ENCODE data around the gene ATP6V0D1. TPM values are rescaled to one million over a fixed set of nuclear protein-coding genes. Genes with fewer than 3 reads are reported as not detected.
A peak's percentile ranks its signal among the peaks of the same experiment; 100 is the strongest.

The ATP6V0D1 gene
- polyA plus RNA-seq, 1 donor = 93.1 TPM

- Histone ChIP-seq H3K27me3 (ENCODE audit: control insufficient read depth, insufficient read depth, low read length) (no peaks in the 10 kb centered on the region), H3K27ac (ENCODE audit: low read length) (peak overlapping the region; percentile 86), H3K4me3 (ENCODE audit: low read length) (no peak overlapping the region), H3K9me3 (ENCODE audit: control insufficient read depth, low read depth, low read length) (no peaks in the 10 kb centered on the region), H3K4me1 (ENCODE audit: control insufficient read depth, insufficient read depth, low read length) (peaks cover 64% of the 10 kb centered on the region), H3K36me3 (ENCODE audit: control insufficient read depth, insufficient read depth, low read length) (peaks cover 15% of the 10 kb centered on the region)
- WGBS (ENCODE audit: insufficient coverage, low lambda C conversion rate) = 20% methylated on average over 1 of the region's 5 CpGs
- DNase-seq = no peak
Measured at GRCh38 chr16:67462279-67462655, 18.7 kb downstream of the ATP6V0D1 start.

- no peaks in the 10 kb centered on the region for H3K9me3 ChIP-seq (ENCODE audit: control insufficient read depth, low read depth, low read length)
- H3K36me3 ChIP-seq (ENCODE audit: control insufficient read depth, insufficient read depth, low read length) = peaks cover 16% of the 10 kb centered on the region
- H3K27me3 ChIP-seq (ENCODE audit: control insufficient read depth, insufficient read depth, low read length) = no peaks in the 10 kb centered on the region
- DNase-seq = peak; percentile 89 to 95
- peaks cover 64% of the 10 kb centered on the region for H3K4me1 ChIP-seq (ENCODE audit: control insufficient read depth, insufficient read depth, low read length)
- H3K27ac ChIP-seq (ENCODE audit: low read length) = peak overlapping the region; percentile 86
- no CpG with 5 or more reads among the region's 8 CpGs for WGBS (ENCODE audit: insufficient coverage, low lambda C conversion rate)
- no peak overlapping the region for H3K4me3 ChIP-seq (ENCODE audit: low read length)
Measured at GRCh38 chr16:67461600-67462278, 19.2 kb downstream of the ATP6V0D1 start.

DNA sequence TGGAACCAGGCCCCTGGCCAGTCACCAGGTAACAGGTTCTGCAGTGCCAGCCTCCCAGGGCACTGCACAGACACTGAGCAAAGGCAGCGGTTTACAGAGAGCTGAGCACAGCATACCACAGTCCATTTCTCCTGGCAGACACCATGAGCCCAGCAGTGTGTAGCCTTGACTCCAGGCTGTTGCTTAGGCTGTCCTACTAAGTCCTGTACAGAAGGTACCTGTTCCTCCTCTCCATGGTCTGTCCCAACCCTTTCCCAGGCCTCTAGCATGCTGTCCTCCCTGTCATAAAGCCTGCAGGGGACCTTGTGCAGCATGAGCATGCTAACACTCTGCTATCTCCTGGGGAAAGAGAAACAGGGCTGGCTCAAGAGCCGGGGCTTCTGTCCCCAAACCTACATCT lies 20.0 kb downstream of the ATP6V0D1 start:
- no CpG with 5 or more reads among the region's 2 CpGs for WGBS (ENCODE audit: insufficient coverage, low lambda C conversion rate)
- H3K36me3 ChIP-seq (ENCODE audit: control insufficient read depth, insufficient read depth, low read length) = peaks cover 16% of the 10 kb centered on the region
- H3K27me3 ChIP-seq (ENCODE audit: control insufficient read depth, insufficient read depth, low read length) = no peaks in the 10 kb centered on the region
- no peak for DNase-seq
- H3K9me3 ChIP-seq (ENCODE audit: control insufficient read depth, low read depth, low read length) = no peaks in the 10 kb centered on the region
- peaks cover 64% of the 10 kb centered on the region for H3K4me1 ChIP-seq (ENCODE audit: control insufficient read depth, insufficient read depth, low read length)
- no peak overlapping the region for H3K4me3 ChIP-seq (ENCODE audit: low read length)
- peak overlapping the region; percentile 86 for H3K27ac ChIP-seq (ENCODE audit: low read length)

DNA sequence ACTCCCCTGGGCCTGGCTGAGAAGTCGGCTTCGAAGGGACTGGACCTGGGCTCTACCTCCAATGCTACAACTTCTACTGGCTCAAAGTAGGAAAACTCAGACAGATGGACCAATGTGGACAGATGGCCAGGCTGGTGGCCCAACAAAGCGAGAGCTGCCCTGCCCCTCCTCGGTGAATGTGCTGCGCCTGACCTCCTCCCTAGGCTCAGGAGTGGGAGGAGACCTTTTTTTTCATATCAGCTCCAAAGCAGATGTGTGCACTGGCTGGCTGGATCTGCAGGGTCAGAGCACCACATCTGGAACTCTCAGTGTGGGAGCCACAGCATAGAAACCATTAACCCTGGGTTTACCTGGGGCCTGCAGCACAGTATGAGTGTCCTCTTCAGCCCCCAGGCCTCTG lies 20.8 kb downstream of the ATP6V0D1 start:
- no peaks in the 10 kb centered on the region for H3K27me3 ChIP-seq (ENCODE audit: control insufficient read depth, insufficient read depth, low read length)
- H3K9me3 ChIP-seq (ENCODE audit: control insufficient read depth, low read depth, low read length) = no peaks in the 10 kb centered on the region
- peaks cover 16% of the 10 kb centered on the region for H3K36me3 ChIP-seq (ENCODE audit: control insufficient read depth, insufficient read depth, low read length)
- no peak overlapping the region for H3K27ac ChIP-seq (ENCODE audit: low read length)
- no peak for DNase-seq
- peaks cover 58% of the 10 kb centered on the region for H3K4me1 ChIP-seq (ENCODE audit: control insufficient read depth, insufficient read depth, low read length)
- H3K4me3 ChIP-seq (ENCODE audit: low read length) = no peak overlapping the region
- no CpG with 5 or more reads among the region's 5 CpGs for WGBS (ENCODE audit: insufficient coverage, low lambda C conversion rate)

GRCh38 chr16:67459861-67460150 lies 21.2 kb downstream of the ATP6V0D1 start:
- H3K4me3 ChIP-seq (ENCODE audit: low read length) = no peak overlapping the region
- no CpG with 5 or more reads among the region's 3 CpGs for WGBS (ENCODE audit: insufficient coverage, low lambda C conversion rate)
- H3K36me3 ChIP-seq (ENCODE audit: control insufficient read depth, insufficient read depth, low read length) = peaks cover 19% of the 10 kb centered on the region

DNA sequence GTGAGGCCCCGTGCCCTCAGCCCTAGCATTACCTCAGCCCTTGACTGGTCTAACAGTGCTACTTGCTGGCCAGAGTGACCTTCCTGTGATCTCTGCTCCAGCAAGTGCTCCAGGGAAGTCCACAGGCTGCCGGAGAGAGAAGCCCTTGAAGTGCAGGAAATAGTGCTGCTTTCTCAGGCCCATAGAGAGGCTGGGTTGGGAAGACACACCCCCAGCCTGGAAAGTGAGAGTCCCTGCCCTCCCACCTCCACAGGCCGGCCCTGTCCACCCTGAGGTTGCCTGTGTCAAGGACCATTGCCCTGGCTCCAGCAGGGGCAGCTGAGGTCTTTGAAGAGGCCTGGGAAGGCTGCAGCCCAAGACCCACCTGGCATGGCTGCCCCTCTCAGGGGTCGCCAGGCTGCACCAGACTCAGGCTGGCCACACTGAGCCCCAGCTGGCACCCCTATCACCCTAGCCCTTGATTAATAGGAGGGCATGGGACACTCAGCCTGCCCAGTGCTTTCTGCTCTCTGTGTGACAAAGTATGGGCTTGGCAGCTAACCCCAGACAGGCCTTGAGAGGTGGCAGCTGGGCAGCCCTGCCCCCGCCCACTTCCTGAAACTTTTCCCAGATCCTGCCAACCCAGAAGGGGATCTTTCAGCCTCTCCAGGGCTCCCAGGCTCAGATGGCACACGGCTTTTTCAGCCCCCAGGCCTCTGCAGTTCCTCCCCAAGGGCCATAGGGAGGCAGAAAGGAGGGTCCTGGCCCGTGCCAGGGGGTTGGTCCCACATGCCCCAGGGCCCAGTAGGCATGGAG lies 21.7 kb downstream of the ATP6V0D1 start:
- DNase-seq = no peak
- Histone ChIP-seq H3K36me3 (ENCODE audit: control insufficient read depth, insufficient read depth, low read length) (peaks cover 20% of the 10 kb centered on the region), H3K27ac (ENCODE audit: low read length) (peak overlapping the region; percentile 0), H3K9me3 (ENCODE audit: control insufficient read depth, low read depth, low read length) (no peaks in the 10 kb centered on the region), H3K4me1 (ENCODE audit: control insufficient read depth, insufficient read depth, low read length) (peaks cover 57% of the 10 kb centered on the region), H3K4me3 (ENCODE audit: low read length) (no peak overlapping the region), H3K27me3 (ENCODE audit: control insufficient read depth, insufficient read depth, low read length) (no peaks in the 10 kb centered on the region)
- WGBS (ENCODE audit: insufficient coverage, low lambda C conversion rate) = no CpG with 5 or more reads among the region's 7 CpGs

More at GRCh38 chr16:67459861-67460150, 21.2 kb downstream of the ATP6V0D1 start:
- Histone ChIP-seq H3K27ac (ENCODE audit: low read length) (peak overlapping the region; percentile 0), H3K4me1 (ENCODE audit: control insufficient read depth, insufficient read depth, low read length) (peaks cover 57% of the 10 kb centered on the region), H3K27me3 (ENCODE audit: control insufficient read depth, insufficient read depth, low read length) (no peaks in the 10 kb centered on the region), H3K9me3 (ENCODE audit: control insufficient read depth, low read depth, low read length) (no peaks in the 10 kb centered on the region)
- DNase-seq = no peak

GRCh38 chr16:67458121-67458641 lies 22.8 kb downstream of the ATP6V0D1 start:
- no peaks in the 10 kb centered on the region for H3K27me3 ChIP-seq (ENCODE audit: control insufficient read depth, insufficient read depth, low read length)
- H3K9me3 ChIP-seq (ENCODE audit: control insufficient read depth, low read depth, low read length) = no peaks in the 10 kb centered on the region
- H3K4me1 ChIP-seq (ENCODE audit: control insufficient read depth, insufficient read depth, low read length) = peaks cover 56% of the 10 kb centered on the region
- no peak overlapping the region for H3K27ac ChIP-seq (ENCODE audit: low read length)
- no peak overlapping the region for H3K4me3 ChIP-seq (ENCODE audit: low read length)
- WGBS (ENCODE audit: insufficient coverage, low lambda C conversion rate) = no CpG with 5 or more reads among the region's 6 CpGs
- no peak for DNase-seq
- H3K36me3 ChIP-seq (ENCODE audit: control insufficient read depth, insufficient read depth, low read length) = peaks cover 24% of the 10 kb centered on the region

DNA sequence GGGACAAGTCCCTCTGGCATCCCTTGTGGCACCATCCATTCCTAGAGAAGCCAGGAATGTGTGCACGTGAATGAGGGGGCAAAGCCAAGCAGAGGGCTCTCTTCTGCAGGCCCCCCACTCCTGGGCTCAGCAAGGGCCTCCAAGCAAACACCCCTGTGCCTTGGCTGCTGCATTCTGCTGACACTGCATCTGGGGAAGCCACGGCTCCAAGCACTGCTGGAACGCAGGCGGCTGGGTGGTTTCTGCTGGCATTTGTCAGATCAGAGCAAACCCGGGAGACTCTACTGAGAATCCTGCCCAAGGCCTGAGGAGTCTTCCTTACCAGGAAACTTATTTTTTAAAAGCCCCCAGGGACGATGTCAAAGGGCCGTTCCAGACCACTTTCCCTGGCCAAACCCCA lies 23.3 kb downstream of the ATP6V0D1 start:
- peaks cover 53% of the 10 kb centered on the region for H3K4me1 ChIP-seq (ENCODE audit: control insufficient read depth, insufficient read depth, low read length)
- DNase-seq = no peak
- no peak overlapping the region for H3K27ac ChIP-seq (ENCODE audit: low read length)
- no peaks in the 10 kb centered on the region for H3K9me3 ChIP-seq (ENCODE audit: control insufficient read depth, low read depth, low read length)
- no peak overlapping the region for H3K4me3 ChIP-seq (ENCODE audit: low read length)
- H3K27me3 ChIP-seq (ENCODE audit: control insufficient read depth, insufficient read depth, low read length) = no peaks in the 10 kb centered on the region
- WGBS (ENCODE audit: insufficient coverage, low lambda C conversion rate) = no CpG with 5 or more reads among the region's 7 CpGs
- peaks cover 29% of the 10 kb centered on the region for H3K36me3 ChIP-seq (ENCODE audit: control insufficient read depth, insufficient read depth, low read length)

GRCh38 chr16:67456391-67457081 lies 24.4 kb downstream of the ATP6V0D1 start:
- DNase-seq = no peak
- H3K9me3 ChIP-seq (ENCODE audit: control insufficient read depth, low read depth, low read length) = no peaks in the 10 kb centered on the region
- peaks cover 53% of the 10 kb centered on the region for H3K4me1 ChIP-seq (ENCODE audit: control insufficient read depth, insufficient read depth, low read length)
- no peak overlapping the region for H3K4me3 ChIP-seq (ENCODE audit: low read length)
- H3K27me3 ChIP-seq (ENCODE audit: control insufficient read depth, insufficient read depth, low read length) = no peaks in the 10 kb centered on the region
- no peak overlapping the region for H3K27ac ChIP-seq (ENCODE audit: low read length)
- H3K36me3 ChIP-seq (ENCODE audit: control insufficient read depth, insufficient read depth, low read length) = peaks cover 40% of the 10 kb centered on the region
- no CpG with 5 or more reads among the region's 6 CpGs for WGBS (ENCODE audit: insufficient coverage, low lambda C conversion rate)

DNA sequence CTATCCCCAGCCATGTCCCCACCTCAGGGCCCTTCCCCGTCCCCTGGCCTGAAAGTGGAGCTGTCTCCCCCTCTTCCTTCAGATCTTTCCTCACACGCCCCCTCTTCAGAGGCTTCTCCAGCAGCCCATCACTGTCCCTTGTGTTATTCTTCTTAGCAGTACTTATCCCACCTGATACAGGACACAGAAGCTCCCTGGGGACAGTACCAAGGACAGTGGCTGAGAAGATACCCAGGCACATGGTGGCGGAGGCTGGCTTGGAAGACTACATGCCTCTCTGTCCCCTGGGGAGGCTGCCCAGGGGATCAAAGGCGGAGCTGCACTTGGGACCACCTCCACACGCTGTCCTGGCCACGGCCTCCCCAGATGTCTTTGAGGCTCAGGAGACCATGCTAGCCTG lies 26.1 kb downstream of the ATP6V0D1 start:
- peaks cover 42% of the 10 kb centered on the region for H3K36me3 ChIP-seq (ENCODE audit: control insufficient read depth, insufficient read depth, low read length)
- DNase-seq = no peak
- no peaks in the 10 kb centered on the region for H3K27me3 ChIP-seq (ENCODE audit: control insufficient read depth, insufficient read depth, low read length)
- no peak overlapping the region for H3K27ac ChIP-seq (ENCODE audit: low read length)
- H3K4me3 ChIP-seq (ENCODE audit: low read length) = no peak overlapping the region
- no CpG with 5 or more reads among the region's 6 CpGs for WGBS (ENCODE audit: insufficient coverage, low lambda C conversion rate)
- H3K4me1 ChIP-seq (ENCODE audit: control insufficient read depth, insufficient read depth, low read length) = peaks cover 40% of the 10 kb centered on the region
- no peaks in the 10 kb centered on the region for H3K9me3 ChIP-seq (ENCODE audit: control insufficient read depth, low read depth, low read length)

All from large intestine (tissue), 3 donors.